ENCODE measurements around the gene EVC.

Gene EVC

GRCh38 chr4:5710961-5711478, at the start of gene EVC:
Gene EVC, plus strand, starts transcription at chr4:5711201. Its CDS starts 180 bp downstream, at chr4:5711381.
- DNase-seq = peak; percentile 54

GRCh38 chr4:5661237-5661636, 49.8 kb upstream of the EVC start:
- no peak for DNase-seq

GRCh38 chr4:5662555-5662954, 48.4 kb upstream of the EVC start:
- DNase-seq = no peak

GRCh38 chr4:5664778-5665177, 46.2 kb upstream of the EVC start:
- DNase-seq = no peak

- DNase-seq = no peak
Observed at GRCh38 chr4:5666741-5667140, 44.3 kb upstream of the EVC start.

GRCh38 chr4:5676763-5677162, 34.2 kb upstream of the EVC start:
- DNase-seq = no peak

GRCh38 chr4:5678977-5679376, 32.0 kb upstream of the EVC start:
- no peak for DNase-seq

- DNase-seq = no peak
Observed at GRCh38 chr4:5683566-5683965, 27.4 kb upstream of the EVC start.

- DNase-seq = no peak
Observed at GRCh38 chr4:5685296-5685695, 25.7 kb upstream of the EVC start.

- no peak for DNase-seq
Observed at GRCh38 chr4:5686338-5686737, 24.7 kb upstream of the EVC start.

GRCh38 chr4:5689065-5689464, 21.9 kb upstream of the EVC start:
- DNase-seq = no peak

GRCh38 chr4:5691491-5692132, 19.4 kb upstream of the EVC start:
- no peak for DNase-seq

GRCh38 chr4:5693871-5694270, 17.1 kb upstream of the EVC start:
- no peak for DNase-seq

GRCh38 chr4:5696341-5696740, 14.7 kb upstream of the EVC start:
- no peak for DNase-seq

- DNase-seq = no peak
Observed at GRCh38 chr4:5700459-5700858, 10.5 kb upstream of the EVC start.

GRCh38 chr4:5701971-5702370, 9.0 kb upstream of the EVC start:
- no peak for DNase-seq

GRCh38 chr4:5703831-5704230, 7.2 kb upstream of the EVC start:
- DNase-seq = no peak

- DNase-seq = no peak
Observed at GRCh38 chr4:5704276-5704675, 6.7 kb upstream of the EVC start.

- DNase-seq = no peak
Observed at GRCh38 chr4:5705647-5706320, 5.2 kb upstream of the EVC start.

- DNase-seq = no peak
Observed at GRCh38 chr4:5706486-5707290, 4.3 kb upstream of the EVC start.

- DNase-seq = no peak
Observed at GRCh38 chr4:5707366-5707765, 3.6 kb upstream of the EVC start.

GRCh38 chr4:5707778-5708448, 3.1 kb upstream of the EVC start:
- no peak for DNase-seq

Measured in HCEC 1CT (cell line).